Osteoblast (primary cell): ENCODE measurements around the gene CD274. TPM values are rescaled to one million over a fixed set of nuclear protein-coding genes. Genes with fewer than 3 reads are reported as not detected.
"Not testable (repeated sequence)": the region's sequence is repeated elsewhere in the genome, so short reads cannot be mapped to it uniquely, and the experiment has no call there.

ENCODE experiments used
- DNase-seq: peaks from one replicate; pipeline ENCODE4 v3.0.0; 2011; ENCODE audit warnings: low spot score, mixed read lengths; ENCODE audit not compliant: insufficient read length; ENCODE audit errors: missing footprints
- H2AFZ ChIP-seq: 2 replicates; pipeline ENCODE4 v1.6.0; 2011; ENCODE audit warnings: mild to moderate bottlenecking, low read length
- H3K27ac ChIP-seq: 2 replicates; pipeline ENCODE4 v1.5.1; 2011; ENCODE audit warnings: mild to moderate bottlenecking, low read depth, low read length, moderate library complexity
- H3K27me3 ChIP-seq: 2 replicates; pipeline ENCODE4 v1.6.0; 2012; ENCODE audit warnings: mild to moderate bottlenecking, control low read depth, inconsistent platforms, low read length, moderate library complexity; ENCODE audit not compliant: insufficient read depth
- H3K36me3 ChIP-seq: 2 replicates; pipeline ENCODE4 v1.5.1; 2011; ENCODE audit warnings: mild to moderate bottlenecking, low read length, control low read depth, moderate library complexity; ENCODE audit not compliant: insufficient read depth
- H3K4me1 ChIP-seq: 2 replicates; pipeline ENCODE4 v1.5.1; 2011; ENCODE audit warnings: mild to moderate bottlenecking, low read length, control low read depth, moderate library complexity; ENCODE audit not compliant: insufficient read depth
- H3K4me2 ChIP-seq: 2 replicates; pipeline ENCODE4 v1.6.0; 2011; ENCODE audit warnings: mild to moderate bottlenecking, low read length; ENCODE audit not compliant: insufficient read depth
- H3K4me3 ChIP-seq: fragments of 200-600 bp; sonication (generic); 3 replicates; pipeline ENCODE4 v1.5.1; 2012; ENCODE audit warnings: mild to moderate bottlenecking, low read length, inconsistent platforms; ENCODE audit not compliant: insufficient read depth
- H3K79me2 ChIP-seq: 2 replicates; pipeline ENCODE4 v1.6.0; 2012; ENCODE audit warnings: mild to moderate bottlenecking, low read length, control low read depth, inconsistent platforms; ENCODE audit not compliant: insufficient read depth
- H3K9me3 ChIP-seq: 2 replicates; pipeline ENCODE4 v1.5.1; 2011; ENCODE audit warnings: low read depth, low read length, control low read depth
- H4K20me1 ChIP-seq: 2 replicates; pipeline ENCODE4 v1.6.0; 2012; ENCODE audit warnings: mild to moderate bottlenecking, low read length, control low read depth; ENCODE audit not compliant: insufficient read depth
- total RNA-seq: library from RNA; depleted of rRNA; stranded (reverse); fragments of >200 nt; gene quantifications from 2 replicates; pipeline ENCODE4 v1.2.3, GENCODE V29; 2012
- TF ChIP-seq, protein P1 (sequence below): IDR thresholded peaks from 2 replicates; pipeline ENCODE4 v1.5.1; 2011; ENCODE audit warnings: mild to moderate bottlenecking, low read depth, low read length, moderate library complexity; ENCODE audit errors: extremely low read depth

Gene CD274
- total RNA-seq, 1 donor, result 0.72 TPM

DNA sequence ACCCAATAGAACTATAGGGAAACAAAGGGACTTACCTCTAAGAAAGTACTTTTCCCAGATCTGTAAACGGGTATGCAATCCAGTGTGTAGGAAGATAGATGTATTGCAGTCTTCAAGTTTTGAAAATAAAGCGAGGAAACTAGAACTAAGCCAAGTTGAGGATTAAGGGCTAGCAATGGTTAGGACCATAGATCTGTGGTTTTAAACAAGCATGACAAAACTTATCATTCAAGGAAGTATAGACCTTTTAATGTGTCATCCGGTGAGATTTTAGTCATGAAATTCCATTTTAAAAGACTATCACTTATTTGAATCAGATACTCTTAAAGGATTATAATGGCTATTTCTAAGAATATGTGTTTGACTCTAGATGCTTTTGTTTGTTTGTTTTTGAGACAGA is 20.5 kb downstream of the CD274 start:
- H3K36me3 ChIP-seq, result peaks cover 12% of the 10 kb centered on the region
- TF ChIP-seq, protein P1, sequence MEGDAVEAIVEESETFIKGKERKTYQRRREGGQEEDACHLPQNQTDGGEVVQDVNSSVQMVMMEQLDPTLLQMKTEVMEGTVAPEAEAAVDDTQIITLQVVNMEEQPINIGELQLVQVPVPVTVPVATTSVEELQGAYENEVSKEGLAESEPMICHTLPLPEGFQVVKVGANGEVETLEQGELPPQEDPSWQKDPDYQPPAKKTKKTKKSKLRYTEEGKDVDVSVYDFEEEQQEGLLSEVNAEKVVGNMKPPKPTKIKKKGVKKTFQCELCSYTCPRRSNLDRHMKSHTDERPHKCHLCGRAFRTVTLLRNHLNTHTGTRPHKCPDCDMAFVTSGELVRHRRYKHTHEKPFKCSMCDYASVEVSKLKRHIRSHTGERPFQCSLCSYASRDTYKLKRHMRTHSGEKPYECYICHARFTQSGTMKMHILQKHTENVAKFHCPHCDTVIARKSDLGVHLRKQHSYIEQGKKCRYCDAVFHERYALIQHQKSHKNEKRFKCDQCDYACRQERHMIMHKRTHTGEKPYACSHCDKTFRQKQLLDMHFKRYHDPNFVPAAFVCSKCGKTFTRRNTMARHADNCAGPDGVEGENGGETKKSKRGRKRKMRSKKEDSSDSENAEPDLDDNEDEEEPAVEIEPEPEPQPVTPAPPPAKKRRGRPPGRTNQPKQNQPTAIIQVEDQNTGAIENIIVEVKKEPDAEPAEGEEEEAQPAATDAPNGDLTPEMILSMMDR, result no peak
- no peaks in the 10 kb centered on the region for H3K4me1 ChIP-seq

DNA sequence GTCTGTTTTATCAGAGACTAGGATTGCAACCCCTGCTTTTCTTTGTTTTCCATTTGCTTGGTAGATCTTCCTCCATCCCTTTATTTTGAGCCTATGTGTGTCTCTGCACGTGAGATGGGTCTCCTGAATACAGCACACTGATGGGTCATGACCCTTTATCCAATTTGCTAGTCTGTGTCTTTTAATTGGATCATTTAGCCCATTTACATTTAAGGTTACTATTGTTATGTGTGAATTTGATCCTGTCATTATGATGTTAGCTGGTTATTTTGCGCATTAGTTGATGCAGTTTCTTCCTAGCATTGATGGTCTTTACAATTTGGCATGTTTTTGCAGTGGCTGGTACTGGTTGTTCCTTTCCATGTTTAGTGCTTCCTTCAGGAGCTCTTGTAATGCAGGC is 25.3 kb downstream of the CD274 start:
- not testable (repeated sequence) for H3K9me3 ChIP-seq, H3K36me3 ChIP-seq, H3K4me1 ChIP-seq, H3K4me3 ChIP-seq, H4K20me1 ChIP-seq, H3K4me2 ChIP-seq, DNase-seq, H3K27ac ChIP-seq, H2AFZ ChIP-seq, H3K27me3 ChIP-seq, H3K79me2 ChIP-seq

More for the DNA sequence above, 20.5 kb downstream of the CD274 start:
- Histone ChIP-seq H3K4me3 (no peak overlapping the region), H3K9me3 (no peaks in the 10 kb centered on the region), H3K4me2 (no peak overlapping the region), H2AFZ (no peak overlapping the region), H3K27ac (no peak overlapping the region), H3K79me2 (no peaks in the 10 kb centered on the region), H4K20me1 (no peaks in the 10 kb centered on the region), H3K27me3 (no peaks in the 10 kb centered on the region)
- DNase-seq, result no peak

DNA sequence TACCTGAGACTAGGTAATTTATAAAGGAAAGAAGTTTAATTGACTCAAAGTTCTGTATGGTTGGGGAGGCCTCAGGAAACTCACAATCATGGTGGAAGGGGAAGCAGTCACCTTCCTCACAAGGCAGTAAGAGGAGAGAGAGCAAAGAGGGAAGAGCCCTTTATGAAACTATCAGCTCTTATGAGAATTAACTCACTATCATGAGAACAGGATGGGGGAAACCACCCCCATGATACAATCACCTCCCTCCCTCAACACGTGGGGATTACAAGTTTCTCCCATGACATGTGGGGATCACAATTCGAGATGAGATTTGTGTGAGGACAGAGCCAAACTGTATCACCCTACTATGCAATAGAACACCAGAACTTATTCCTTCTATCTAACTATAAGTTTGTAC is 27.9 kb downstream of the CD274 start:
- H2AFZ ChIP-seq, result no peak overlapping the region
- no peak for DNase-seq
- TF ChIP-seq, protein P1, result no peak

DNA sequence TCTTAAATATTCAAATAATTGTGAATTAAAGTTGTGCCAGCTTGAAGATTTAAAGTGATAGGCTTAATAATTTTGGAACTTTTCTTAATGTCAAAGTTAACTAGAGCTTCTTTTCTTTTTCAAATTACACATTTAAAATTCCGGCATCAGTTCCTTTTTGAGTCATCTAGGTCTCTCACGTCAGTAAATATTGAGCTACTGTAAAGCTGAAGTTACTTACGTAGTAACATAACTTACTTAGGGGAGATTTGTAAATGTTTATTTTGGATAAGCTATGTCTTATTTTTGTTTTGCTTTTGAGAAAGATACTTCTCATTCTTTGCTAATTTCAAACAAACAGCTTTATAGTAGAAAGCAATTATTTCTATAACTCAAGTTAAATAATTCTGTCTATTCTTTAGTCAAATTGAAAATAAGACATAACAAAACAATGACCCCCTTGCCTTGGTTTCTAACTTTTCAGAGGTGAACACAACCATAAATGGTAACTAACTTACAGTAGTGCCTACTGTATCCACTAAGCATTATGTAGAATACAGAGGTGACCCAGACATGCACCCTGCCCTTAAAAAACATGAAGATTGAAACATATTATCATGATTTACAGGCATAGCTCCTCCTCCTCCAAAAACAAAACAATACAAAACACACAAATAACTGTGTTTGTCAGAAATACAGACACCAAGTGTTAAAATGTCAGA is 29.8 kb downstream of the CD274 start:
- H3K79me2 ChIP-seq, result no peaks in the 10 kb centered on the region
- H3K36me3 ChIP-seq, result no peaks in the 10 kb centered on the region
- TF ChIP-seq, protein P1, result no peak
- H3K27me3 ChIP-seq, result no peaks in the 10 kb centered on the region
- peak overlapping the region; percentile 53 for H2AFZ ChIP-seq
- no peaks in the 10 kb centered on the region for H3K4me1 ChIP-seq
- H3K4me2 ChIP-seq, result no peak overlapping the region
- H3K4me3 ChIP-seq, result no peak overlapping the region
- H3K27ac ChIP-seq, result no peak overlapping the region
- DNase-seq, result no peak
- no peaks in the 10 kb centered on the region for H4K20me1 ChIP-seq
- no peaks in the 10 kb centered on the region for H3K9me3 ChIP-seq

More for the DNA sequence above, 27.9 kb downstream of the CD274 start:
- Histone ChIP-seq H3K79me2 (no peaks in the 10 kb centered on the region), H3K36me3 (no peaks in the 10 kb centered on the region), H3K27me3 (no peaks in the 10 kb centered on the region), H3K4me3 (no peak overlapping the region), H3K4me1 (no peaks in the 10 kb centered on the region), H3K4me2 (no peak overlapping the region), H3K27ac (no peak overlapping the region), H4K20me1 (no peaks in the 10 kb centered on the region), H3K9me3 (no peaks in the 10 kb centered on the region)
